Left ventricle myocardium superior (tissue), 1 donor: ENCODE measurements around the gene TRIM3. TPM values are rescaled to one million over a fixed set of nuclear protein-coding genes. Genes with fewer than 3 reads are reported as not detected.

ENCODE experiments used
- ATAC-seq: fragments of 200-7000 bp; cut with Tn5 transposase; one replicate; pipeline ENCODE4 v1.9.1; 2020; ENCODE audit warnings: mild to moderate bottlenecking, moderate library complexity
- DNase-seq: peaks from one replicate; pipeline ENCODE4 v3.0.0-alpha.2; 2020
- intact Hi-C: fragments of 100-400 bp; cut with micrococcal nuclease; formaldehyde crosslinking; loops from one replicate; pipeline ENCODE4 v1.11.0; 2022
- total RNA-seq: library from RNA; stranded (reverse); fragmentation: NEBNext Ultra II Directional; extraction: Animal tissue kit (Norgen Biotek cat#: 25700); gene quantifications from one replicate; pipeline ENCODE4 v1.2.1, GENCODE V29; 2021
- donor health status: DM: no; HTN: yes; CAD: no; lungs with severe emphysema.

TRIM3 gene
- total RNA-seq, 1 donor from 2014 or later = 14.4 TPM

GRCh38 chr11:6481012-6481923 is 7.5 kb upstream of the TRIM3 start, which contains the start of the genes ARFIP2 and TIMM10B:
Gene ARFIP2, minus strand, starts transcription at chr11:6481331. Its CDS starts 910 bp downstream, at chr11:6480421.
Gene TIMM10B, plus strand, starts transcription at chr11:6481501. Its CDS starts 16 bp downstream, at chr11:6481517.
- DNase-seq (peak; percentile 99), ATAC-seq (peak; percentile 98)
- intact Hi-C loops = no loop called here

GRCh38 chr11:6480299-6480914 is 6.7 kb upstream of the TRIM3 start:
- ATAC-seq (no peak), DNase-seq (no peak)
- intact Hi-C loops = no loop called here

- intact Hi-C loops = no loop called here
- ATAC-seq (no peak), DNase-seq (no peak)
Measured at GRCh38 chr11:6476571-6476970, 2.8 kb upstream of the TRIM3 start.

GRCh38 chr11:6475936-6476335 is 2.2 kb upstream of the TRIM3 start:
- no peak for DNase-seq
- ATAC-seq = no peak
- intact Hi-C loops = no loop called here

GRCh38 chr11:6474806-6475500 is 1.2 kb upstream of the TRIM3 start:
- DNase-seq (no peak), ATAC-seq (no peak)
- intact Hi-C loops = no loop called here

GRCh38 chr11:6474413-6474792 is 662 bp upstream of the TRIM3 start:
- ATAC-seq (no peak), DNase-seq (no peak)
- intact Hi-C loops = no loop called here

GRCh38 chr11:6472934-6473333 is 807 bp downstream of the TRIM3 start:
- intact Hi-C loops = no loop called here
- ATAC-seq = no peak
- no peak for DNase-seq

GRCh38 chr11:6469599-6469998 is 4.1 kb downstream of the TRIM3 start:
- no peak for ATAC-seq
- intact Hi-C loops = no loop called here

GRCh38 chr11:6468712-6469495 is 4.8 kb downstream of the TRIM3 start:
- intact Hi-C loops = no loop called here

More at GRCh38 chr11:6469599-6469998, 4.1 kb downstream of the TRIM3 start:
- DNase-seq = no peak

GRCh38 chr11:6459099-6459450 is 14.7 kb downstream of the TRIM3 start:
- intact Hi-C loops = no loop called here
- DNase-seq (no peak), ATAC-seq (no peak)

More at GRCh38 chr11:6468712-6469495, 4.8 kb downstream of the TRIM3 start:
- DNase-seq (peak; percentile 90), ATAC-seq (peak; percentile 83)

GRCh38 chr11:6458352-6459098 is 15.2 kb downstream of the TRIM3 start:
- DNase-seq (no peak), ATAC-seq (no peak)
- intact Hi-C loops = no loop called here

- no peak for DNase-seq
- intact Hi-C loops = no loop called here
- no peak for ATAC-seq
Measured at GRCh38 chr11:6457581-6458320, 16.0 kb downstream of the TRIM3 start.

- ATAC-seq (no peak), DNase-seq (no peak)
- intact Hi-C loops = no loop called here
Measured at GRCh38 chr11:6456361-6457073, 17.2 kb downstream of the TRIM3 start.

GRCh38 chr11:6455070-6455469 is 18.7 kb downstream of the TRIM3 start:
- DNase-seq (no peak), ATAC-seq (no peak)
- intact Hi-C loops = no loop called here

- DNase-seq (no peak), ATAC-seq (no peak)
- intact Hi-C loops = no loop called here
Measured at GRCh38 chr11:6453152-6453551, 20.6 kb downstream of the TRIM3 start.

GRCh38 chr11:6452219-6452618 is 21.5 kb downstream of the TRIM3 start:
- DNase-seq = no peak
- peak; percentile 37 for ATAC-seq
- intact Hi-C loops = no loop called here

GRCh38 chr11:6448574-6448973 is 25.2 kb downstream of the TRIM3 start:
- no peak for DNase-seq
- intact Hi-C loops = no loop called here
- no peak for ATAC-seq
